PFSK-1 (cell line): ENCODE measurements around the gene ESYT3.

Experiments used
- FOXP2 ChIP-seq: optimal IDR thresholded peaks from 2 replicates; pipeline ENCODE3; 2011; ENCODE audit warnings: borderline replicate concordance, control low read depth, inconsistent platforms; ENCODE audit not compliant: insufficient read depth; ENCODE audit errors: extremely low read length, extremely low read depth
- POLR2AphosphoS5 ChIP-seq: IDR thresholded peaks from 2 replicates; pipeline ENCODE4 v1.6.1; 2012; ENCODE audit warnings: low read depth, mild to moderate bottlenecking, control low read depth, low read length, moderate library complexity
- SIN3A ChIP-seq: IDR thresholded peaks from 2 replicates; pipeline ENCODE4 v1.6.1; 2012; ENCODE audit warnings: mild to moderate bottlenecking, low read length, moderate library complexity, borderline replicate concordance; ENCODE audit not compliant: insufficient read depth
- TAF1 ChIP-seq: IDR thresholded peaks from 2 replicates; pipeline ENCODE4 v1.6.1; 2012; ENCODE audit warnings: low read length, control low read depth, borderline replicate concordance; ENCODE audit not compliant: insufficient read depth
- TF ChIP-seq, protein P1 (sequence below), 2 experiments: IDR thresholded peaks; 2 replicates each; pipeline versions ENCODE4 v1.6.1 to v1.8.0; 2011 to 2012; ENCODE audit warnings: low read depth in 2 of 2, low read length in 2 of 2, control low read depth in 1 of 2, inconsistent platforms in 1 of 2, mild to moderate bottlenecking in 1 of 2, moderate library complexity in 1 of 2; ENCODE audit not compliant: insufficient read depth in 1 of 2

ESYT3 gene

DNA sequence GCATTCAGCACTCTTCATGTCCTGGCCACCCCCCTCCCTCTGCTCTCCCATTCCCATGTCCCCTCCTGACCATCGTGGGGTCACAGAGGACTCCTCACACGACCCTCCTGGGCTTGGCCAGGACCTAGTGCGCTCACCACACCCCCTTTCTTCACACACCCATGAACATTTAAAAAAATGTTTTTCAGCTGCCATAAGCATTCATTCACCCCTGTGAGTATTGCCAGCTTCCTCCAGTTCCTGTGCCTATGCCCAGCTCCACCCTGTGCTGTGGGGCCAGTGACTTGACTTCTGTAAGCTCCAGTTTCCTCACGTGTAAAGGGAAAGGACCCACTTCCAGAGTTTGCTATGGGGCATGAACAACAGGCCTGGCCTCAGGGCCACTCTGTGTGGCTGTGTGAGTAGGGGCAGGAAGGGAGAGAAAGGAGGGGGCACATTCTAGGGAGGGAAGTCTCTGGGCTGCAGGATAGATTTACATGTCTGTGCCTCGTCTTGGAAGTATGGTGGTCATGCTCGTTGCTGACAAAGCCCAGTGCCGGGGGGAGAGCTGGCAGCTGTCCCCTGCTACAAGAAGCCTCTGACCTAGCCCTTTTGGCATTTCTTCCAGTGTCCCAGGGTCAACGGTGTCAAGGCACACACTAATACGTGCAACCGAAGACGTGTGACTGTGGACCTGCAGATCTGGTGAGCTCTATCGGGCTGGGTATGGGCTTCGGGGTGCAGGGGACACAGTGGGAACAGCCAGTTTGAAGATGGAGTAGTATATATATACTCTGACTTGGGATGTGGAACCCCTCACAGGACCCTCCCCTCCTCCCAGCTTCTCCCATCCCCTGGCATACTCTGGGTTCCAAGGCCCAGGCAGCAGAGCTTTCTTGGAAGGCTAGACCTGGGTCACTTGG is 22.8 kb downstream of the ESYT3 start:
- TF ChIP-seq FOXP2 (no peak), SIN3A (no peak), POLR2AphosphoS5 (no peak), TAF1 (no peak)
- TF ChIP-seq, protein P1, sequence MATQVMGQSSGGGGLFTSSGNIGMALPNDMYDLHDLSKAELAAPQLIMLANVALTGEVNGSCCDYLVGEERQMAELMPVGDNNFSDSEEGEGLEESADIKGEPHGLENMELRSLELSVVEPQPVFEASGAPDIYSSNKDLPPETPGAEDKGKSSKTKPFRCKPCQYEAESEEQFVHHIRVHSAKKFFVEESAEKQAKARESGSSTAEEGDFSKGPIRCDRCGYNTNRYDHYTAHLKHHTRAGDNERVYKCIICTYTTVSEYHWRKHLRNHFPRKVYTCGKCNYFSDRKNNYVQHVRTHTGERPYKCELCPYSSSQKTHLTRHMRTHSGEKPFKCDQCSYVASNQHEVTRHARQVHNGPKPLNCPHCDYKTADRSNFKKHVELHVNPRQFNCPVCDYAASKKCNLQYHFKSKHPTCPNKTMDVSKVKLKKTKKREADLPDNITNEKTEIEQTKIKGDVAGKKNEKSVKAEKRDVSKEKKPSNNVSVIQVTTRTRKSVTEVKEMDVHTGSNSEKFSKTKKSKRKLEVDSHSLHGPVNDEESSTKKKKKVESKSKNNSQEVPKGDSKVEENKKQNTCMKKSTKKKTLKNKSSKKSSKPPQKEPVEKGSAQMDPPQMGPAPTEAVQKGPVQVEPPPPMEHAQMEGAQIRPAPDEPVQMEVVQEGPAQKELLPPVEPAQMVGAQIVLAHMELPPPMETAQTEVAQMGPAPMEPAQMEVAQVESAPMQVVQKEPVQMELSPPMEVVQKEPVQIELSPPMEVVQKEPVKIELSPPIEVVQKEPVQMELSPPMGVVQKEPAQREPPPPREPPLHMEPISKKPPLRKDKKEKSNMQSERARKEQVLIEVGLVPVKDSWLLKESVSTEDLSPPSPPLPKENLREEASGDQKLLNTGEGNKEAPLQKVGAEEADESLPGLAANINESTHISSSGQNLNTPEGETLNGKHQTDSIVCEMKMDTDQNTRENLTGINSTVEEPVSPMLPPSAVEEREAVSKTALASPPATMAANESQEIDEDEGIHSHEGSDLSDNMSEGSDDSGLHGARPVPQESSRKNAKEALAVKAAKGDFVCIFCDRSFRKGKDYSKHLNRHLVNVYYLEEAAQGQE (IDR thresholded peaks at IDR 0.05; ENCODE audit: insufficient read depth in 1 of 2, low read depth in 2 of 2, low read length in 2 of 2) = no peak

DNA sequence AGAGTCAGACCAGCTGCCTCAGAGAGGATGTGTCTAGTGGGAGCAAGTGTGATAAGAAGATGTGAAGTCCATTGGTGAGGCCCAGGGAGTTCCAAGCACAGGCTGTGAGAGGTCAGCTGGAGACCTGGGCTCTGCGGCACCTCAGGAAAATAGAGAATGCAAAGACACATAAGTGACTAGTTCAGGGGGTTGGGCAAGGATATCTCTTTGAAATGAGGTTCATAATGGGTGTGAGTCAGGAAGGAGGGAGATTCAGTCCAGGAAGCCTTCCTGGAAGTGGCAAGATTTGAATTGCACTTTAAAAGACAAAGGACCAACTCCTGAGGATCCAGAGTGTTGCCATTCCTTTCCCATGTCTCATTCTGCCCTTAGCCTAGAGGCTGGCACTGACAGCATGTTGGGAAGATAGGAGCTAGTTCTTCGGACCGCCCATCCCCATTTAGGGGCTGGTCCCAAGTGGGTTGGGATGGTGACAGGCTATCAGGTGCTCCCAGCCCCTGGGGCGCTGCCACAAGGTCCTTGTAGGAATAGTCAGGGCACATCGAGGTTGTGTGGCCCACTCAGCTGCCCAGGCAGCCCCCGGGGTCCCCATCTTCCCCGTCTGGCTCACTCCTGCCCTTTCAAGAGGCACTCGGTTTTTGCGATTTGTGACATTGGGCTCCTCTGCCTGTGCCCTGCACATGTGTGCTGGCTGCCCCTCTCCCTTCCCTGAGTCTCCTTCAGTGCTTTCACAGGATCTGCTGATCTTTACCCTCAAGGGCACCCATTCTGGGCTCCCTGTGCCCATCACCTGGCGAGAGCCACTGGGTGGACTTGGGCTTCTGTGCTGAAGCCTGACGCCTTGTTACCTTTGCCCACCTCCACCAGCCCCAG is 23.7 kb downstream of the ESYT3 start:
- no peak for TF ChIP-seq TAF1
- no peak for TF ChIP-seq SIN3A
- TF ChIP-seq, protein P1 (IDR thresholded peaks at IDR 0.05; ENCODE audit: insufficient read depth in 1 of 2, low read depth in 2 of 2, low read length in 2 of 2) = no peak
- no peak for TF ChIP-seq POLR2AphosphoS5
- TF ChIP-seq FOXP2 = no peak

DNA sequence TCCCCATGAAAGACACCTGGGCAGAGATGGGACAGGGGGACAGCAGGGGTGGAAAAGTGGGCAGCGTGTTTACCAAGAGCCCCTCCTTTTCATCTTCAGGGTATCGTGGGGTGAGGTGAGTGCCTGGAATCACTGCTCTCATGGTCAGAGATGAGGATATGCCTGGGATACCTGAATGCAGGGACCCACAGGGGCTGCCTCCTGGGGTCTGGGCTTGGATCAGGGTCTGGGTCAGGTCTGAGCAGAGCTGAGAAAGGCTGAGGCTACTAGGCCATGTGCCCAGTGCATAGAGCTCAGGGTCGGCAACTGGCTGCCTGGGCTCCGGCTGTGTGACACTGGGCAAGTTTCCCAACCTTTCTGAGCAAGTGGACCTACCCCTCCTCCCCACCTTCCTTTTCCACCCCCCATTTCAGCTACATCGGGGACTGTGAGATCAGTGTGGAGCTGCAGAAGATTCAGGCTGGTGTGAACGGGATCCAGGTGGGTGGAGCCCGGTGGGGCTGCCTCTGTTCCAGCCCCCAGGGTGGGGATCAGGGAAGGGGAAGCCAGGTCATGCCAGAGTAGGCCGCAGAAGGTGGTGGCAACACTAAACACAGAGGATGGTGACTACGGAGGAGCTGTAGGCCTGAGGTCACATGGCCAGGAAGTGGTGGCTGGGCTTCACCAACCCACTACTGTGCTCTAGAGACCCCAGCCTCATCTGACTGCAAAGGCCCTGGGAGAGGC is 24.5 kb downstream of the ESYT3 start:
- TF ChIP-seq SIN3A (no peak), TAF1 (no peak), FOXP2 (no peak), POLR2AphosphoS5 (no peak)
- TF ChIP-seq, protein P1 (IDR thresholded peaks at IDR 0.05; ENCODE audit: insufficient read depth in 1 of 2, low read depth in 2 of 2, low read length in 2 of 2) = no peak

DNA sequence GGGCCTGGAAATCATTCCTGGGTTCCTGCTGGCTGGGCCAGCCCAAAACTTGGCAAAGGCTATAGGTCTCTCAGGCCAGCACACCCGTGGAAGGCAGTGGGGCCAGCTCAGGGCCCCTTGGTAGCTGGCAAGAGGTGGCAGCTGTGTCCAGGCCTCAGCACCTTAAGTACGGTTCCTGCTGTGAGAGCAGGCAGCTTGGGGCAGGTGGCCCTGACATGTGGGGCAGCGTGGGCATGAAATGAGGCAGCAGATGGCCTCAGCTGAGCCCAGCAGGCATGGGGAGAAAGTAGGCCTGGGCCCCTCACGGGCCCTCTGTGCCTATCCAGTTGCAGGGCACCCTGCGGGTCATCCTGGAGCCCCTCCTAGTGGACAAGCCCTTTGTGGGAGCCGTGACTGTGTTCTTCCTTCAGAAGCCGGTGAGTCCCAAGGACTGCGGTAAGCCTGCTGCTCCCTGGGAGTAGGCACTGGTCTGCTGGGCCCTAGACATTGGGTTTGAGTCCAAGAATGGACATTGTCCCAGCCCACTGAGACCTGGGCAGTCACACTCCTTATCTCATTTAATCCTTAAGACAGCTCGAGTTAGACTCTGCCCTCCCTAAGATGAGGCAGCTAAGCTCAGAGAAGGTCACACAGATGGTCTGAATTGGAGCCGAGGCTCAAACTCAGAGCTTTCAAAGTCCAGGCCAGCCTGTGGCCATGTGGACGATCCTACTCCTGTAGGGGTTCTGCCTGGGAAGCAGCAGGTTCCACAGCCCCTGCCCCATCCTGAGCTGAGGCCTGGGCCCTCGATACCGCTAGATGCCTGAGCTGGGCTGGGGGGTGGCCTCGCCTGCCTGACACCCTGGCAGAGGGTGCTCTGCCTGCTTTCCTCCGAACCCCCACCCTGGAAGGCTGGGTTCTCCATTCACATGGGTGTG is 25.5 kb downstream of the ESYT3 start:
- TF ChIP-seq FOXP2 = no peak
- TF ChIP-seq SIN3A = no peak
- TF ChIP-seq TAF1 = no peak
- TF ChIP-seq, protein P1 (IDR thresholded peaks at IDR 0.05; ENCODE audit: insufficient read depth in 1 of 2, low read depth in 2 of 2, low read length in 2 of 2) = no peak
- TF ChIP-seq POLR2AphosphoS5 = no peak
